Fibroblast of the aortic adventitia (primary cell): Measurements from ENCODE around the gene WHRN. TPM values are rescaled to one million over a fixed set of nuclear protein-coding genes. Genes with fewer than 3 reads are reported as not detected.

Experiments used
- DNase-seq: peaks from one replicate; pipeline ENCODE4 v3.0.0-alpha.2; 2010; ENCODE audit warnings: low read depth
- H3K4me3 ChIP-seq: 2 replicates; pipeline ENCODE4 v1.5.1; 2011; ENCODE audit warnings: low read depth, mild to moderate bottlenecking, control low read depth, low read length, moderate library complexity
- total RNA-seq: library from RNA; depleted of rRNA; stranded (reverse); fragments of >200 nt; gene quantifications from 2 replicates; pipeline ENCODE4 v1.2.3, GENCODE V29; 2012; ENCODE audit warnings: low replicate concordance
- TF ChIP-seq, protein P1 (sequence below): IDR thresholded peaks from 2 replicates; pipeline ENCODE4 v1.5.1; 2011; ENCODE audit warnings: mild to moderate bottlenecking, low read length, control low read depth, inconsistent platforms; ENCODE audit not compliant: insufficient read depth

The WHRN gene
- total RNA-seq, 1 donor: 2.1 TPM

DNA sequence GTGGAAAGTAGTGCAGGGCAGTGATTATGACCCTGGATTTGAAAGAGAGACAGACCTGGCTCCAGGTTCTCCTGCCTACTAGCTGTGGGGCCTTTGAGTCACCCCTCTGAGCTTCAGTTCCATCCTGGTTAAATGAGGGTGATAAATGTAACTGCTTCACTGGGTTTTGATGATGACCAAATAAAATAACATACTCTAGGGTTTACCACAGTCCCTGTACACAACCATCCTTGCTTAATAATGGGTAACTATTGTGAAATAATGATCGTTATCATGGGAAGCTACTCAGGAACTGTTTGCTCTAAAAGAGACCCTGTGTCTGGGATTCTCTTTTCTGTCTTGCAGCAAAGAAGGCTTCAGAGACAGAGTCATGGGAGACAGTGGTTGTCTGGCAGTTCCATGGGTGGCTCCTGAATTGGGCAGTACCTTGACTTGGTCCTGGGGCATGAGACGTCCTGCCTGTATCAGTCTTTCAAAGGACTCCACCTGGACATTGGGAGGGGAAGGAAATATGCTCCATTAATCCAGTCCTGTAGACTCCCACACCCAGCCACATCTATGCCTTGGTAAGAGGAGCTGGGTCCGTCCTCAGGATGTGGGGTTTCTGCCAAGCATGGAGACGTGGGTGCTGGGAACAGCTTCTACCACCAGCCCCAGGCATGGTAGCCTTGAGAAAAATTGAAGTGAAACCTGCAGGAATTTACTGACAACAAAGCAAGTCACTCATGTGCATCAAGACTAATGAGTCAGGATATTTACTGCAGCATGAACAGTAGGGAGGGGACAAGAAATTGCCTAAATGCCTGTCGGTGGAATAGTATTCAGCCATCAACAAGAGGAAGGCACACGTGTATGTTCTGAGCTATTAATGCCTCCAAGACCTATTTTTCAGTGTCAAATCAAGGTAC, 140.9 kb downstream of the WHRN start:
- peak; percentile 61 for DNase-seq
- H3K4me3 ChIP-seq: no peak overlapping the region
- TF ChIP-seq, protein P1, sequence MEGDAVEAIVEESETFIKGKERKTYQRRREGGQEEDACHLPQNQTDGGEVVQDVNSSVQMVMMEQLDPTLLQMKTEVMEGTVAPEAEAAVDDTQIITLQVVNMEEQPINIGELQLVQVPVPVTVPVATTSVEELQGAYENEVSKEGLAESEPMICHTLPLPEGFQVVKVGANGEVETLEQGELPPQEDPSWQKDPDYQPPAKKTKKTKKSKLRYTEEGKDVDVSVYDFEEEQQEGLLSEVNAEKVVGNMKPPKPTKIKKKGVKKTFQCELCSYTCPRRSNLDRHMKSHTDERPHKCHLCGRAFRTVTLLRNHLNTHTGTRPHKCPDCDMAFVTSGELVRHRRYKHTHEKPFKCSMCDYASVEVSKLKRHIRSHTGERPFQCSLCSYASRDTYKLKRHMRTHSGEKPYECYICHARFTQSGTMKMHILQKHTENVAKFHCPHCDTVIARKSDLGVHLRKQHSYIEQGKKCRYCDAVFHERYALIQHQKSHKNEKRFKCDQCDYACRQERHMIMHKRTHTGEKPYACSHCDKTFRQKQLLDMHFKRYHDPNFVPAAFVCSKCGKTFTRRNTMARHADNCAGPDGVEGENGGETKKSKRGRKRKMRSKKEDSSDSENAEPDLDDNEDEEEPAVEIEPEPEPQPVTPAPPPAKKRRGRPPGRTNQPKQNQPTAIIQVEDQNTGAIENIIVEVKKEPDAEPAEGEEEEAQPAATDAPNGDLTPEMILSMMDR: no peak

DNA sequence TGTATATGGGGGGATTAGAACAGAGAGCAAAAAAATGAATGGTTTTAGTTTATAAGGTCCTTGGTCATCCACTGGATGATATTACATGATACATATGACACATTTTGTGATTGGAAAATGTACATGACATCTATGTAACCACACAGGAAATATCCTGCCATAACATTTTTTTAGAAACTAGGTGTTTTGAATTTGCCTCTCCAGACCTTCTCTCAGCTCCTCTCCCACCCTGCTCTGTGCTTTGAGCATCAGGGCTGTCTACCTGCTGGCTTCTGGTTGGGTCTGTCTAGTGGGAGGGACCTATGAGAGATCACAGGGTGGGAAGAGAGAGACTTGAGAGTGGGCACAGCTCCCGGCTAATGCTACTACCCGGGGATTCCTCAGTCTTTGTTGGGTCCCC, 141.8 kb downstream of the WHRN start:
- TF ChIP-seq, protein P1: no peak
- no peak overlapping the region for H3K4me3 ChIP-seq
- DNase-seq: no peak

DNA sequence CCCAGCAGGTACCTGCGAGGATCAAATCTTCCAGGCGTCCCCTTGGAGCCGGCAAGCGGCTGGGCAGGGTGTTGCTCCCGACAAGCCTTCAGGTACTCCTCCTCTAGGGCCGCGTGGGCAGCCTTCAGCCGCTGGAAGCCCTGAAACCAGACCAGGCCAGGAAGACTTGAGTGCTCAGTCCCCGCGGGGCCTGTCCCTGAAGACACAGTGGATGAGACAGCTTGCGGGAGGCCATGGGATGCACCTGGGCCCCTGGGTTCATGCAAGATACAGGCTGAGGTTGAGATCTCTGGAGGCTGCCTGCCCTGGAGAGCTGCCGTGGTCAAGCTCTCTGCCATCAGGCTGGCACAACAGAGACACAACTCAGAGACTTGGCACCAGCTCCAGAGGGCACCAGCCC, 142.9 kb downstream of the WHRN start:
- no peak for DNase-seq
- H3K4me3 ChIP-seq: no peak overlapping the region
- TF ChIP-seq, protein P1: no peak

DNA sequence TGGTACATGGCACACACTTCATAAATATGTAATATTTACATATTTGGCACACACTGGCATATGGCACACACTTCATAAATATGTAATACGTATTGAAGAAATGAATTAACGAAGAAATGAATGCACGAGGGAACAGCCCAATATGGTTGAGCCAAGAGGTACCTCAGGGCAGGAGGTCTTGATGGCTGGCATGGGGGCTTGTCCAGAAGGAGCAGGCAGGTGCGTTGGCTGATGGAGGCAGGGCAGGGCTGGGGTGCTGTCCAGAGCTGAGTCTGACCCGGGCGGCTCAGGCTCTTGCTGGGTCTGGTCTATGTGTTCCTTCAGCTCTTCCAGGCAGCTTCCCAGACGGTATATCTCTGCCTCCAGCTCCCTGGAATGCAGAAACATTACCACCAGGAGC, 143.7 kb downstream of the WHRN start:
- DNase-seq: no peak
- H3K4me3 ChIP-seq: no peak overlapping the region
- TF ChIP-seq, protein P1: no peak

DNA sequence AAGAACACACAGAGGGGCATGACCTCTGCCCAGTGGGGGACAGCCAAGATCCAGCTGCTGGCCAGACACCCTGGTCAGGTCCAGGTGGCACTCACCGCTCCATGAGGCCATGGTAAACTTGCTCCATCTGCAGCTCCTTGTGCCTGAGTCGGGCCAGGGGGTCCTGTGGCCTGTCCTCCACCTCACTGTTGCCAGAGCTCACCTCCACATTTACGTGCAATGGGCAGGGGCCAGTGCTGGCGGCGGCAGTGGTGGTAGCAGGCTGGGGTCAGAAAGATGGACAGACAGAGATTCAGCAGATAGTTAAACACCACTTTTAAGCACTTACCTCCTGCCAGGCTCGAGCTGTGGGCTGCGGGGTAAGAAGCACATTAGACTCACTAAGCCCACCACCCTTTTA, 145.5 kb downstream of the WHRN start:
- no peak overlapping the region for H3K4me3 ChIP-seq
- DNase-seq: no peak
- TF ChIP-seq, protein P1: no peak

DNA sequence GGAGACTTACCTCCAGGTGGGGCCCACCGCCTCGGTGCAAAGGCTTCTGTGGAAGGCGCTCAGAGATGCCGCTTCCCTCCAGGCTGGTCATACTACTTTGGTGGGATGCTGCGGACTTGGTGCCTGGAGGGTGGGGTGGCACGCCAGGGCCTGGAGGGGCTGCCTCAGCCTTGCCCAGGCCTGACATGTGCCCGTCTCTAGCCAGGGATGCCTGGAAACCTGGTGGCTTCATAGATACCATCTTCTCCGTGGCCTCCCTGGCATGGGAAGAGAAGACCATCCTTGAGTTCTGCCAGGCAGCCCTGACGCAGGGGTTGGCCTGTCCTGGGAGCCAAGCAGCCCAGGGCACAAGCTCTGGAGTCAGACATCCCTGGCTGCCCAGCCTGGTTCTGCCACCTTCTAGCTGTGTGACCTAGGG, 147.4 kb downstream of the WHRN start:
- no peak for DNase-seq
- no peak overlapping the region for H3K4me3 ChIP-seq
- TF ChIP-seq, protein P1: no peak
